Midbrain (tissue), 1 donor: Measurements from ENCODE around the gene LRTM2.
"Not testable (repeated sequence)": the region's sequence is repeated elsewhere in the genome, so short reads cannot be mapped to it uniquely, and the experiment has no call there.

Source experiments
- DNase-seq: peaks from one replicate; lab custom pipeline; 2025; lab: John Stamatoyannopoulos, UW

LRTM2 gene

DNA sequence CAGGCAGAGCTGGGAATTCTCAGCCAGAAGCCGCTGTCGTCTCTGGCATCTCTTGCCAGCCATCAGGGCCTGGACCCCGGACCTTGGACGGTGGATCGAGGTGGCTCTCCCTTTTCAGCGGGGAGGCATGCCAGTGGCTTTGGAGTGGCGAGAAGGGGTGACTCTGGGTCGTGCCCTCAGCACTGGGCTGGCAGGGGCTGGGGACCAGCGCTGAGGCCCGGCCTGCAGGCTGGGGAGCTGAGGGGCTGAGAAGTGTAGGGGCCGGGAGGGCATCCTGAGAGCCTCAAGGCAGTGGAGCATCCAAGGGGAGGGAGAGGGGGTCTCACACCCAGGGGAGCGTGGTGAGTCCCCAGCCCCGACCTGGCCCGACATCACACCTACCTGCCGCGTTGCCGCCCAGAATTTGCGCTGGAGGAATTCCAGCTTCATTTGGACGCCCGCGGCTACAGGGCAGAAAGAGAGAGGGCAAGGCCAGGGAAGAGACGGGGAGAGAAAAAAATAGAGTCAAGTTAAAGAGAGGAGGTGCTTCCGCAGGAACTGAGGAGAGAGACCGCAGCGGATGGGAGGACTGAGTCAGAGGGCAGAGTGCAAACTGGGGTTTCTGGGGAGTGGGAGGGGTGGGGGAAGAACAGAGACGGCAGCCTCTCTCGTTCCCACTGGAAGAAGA, 9.0 kb upstream of the LRTM2 start:
- no peak for DNase-seq

DNA sequence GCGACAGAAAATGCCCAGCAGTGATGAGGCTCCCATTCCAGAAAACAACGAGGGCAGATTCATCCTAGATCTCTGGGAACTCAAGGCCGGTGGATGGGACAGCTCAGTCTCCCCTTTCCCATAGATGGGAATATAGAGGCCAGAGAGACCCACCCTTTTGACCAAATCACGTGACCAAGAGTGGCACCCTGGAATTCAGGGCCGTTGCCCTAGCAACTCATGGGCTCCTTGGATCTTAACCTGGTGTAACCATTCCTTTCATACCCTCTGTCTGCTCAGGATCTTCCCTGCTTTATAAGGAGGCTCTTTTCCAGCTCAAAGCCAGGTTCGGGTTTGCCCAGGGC, 8.4 kb upstream of the LRTM2 start:
- no peak for DNase-seq

DNA sequence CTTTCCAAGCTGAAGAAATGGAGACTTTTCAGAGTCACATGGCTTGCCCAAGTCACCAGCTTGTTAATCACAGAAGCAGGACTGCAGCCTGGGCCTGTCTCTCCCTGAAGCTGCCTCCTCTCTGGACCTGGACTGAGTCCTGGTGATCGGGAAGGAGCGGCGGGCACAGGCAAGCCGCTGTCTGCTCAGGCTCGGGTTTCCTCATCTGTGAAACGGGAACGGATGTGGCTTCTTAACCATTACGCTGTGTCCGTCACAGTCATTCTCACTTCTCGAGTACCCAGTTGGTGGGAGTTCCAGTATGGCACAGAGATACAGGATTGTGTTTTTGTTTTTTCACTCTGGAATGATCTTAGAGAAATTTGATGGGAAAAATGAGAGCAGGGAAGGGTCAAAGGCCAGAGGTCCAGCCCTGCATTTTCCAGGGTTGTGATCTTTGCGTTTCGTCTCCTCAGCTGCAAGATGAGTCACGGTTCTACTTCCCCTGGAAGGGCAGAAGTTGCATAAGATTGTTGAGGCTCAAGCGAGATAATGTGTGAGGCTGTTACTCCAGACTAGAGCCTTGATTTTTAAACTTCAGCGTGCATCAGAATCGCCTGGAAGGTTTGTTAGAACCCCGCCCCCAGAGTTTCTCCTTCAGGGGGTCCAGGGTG, 7.6 kb upstream of the LRTM2 start:
- no peak for DNase-seq

DNA sequence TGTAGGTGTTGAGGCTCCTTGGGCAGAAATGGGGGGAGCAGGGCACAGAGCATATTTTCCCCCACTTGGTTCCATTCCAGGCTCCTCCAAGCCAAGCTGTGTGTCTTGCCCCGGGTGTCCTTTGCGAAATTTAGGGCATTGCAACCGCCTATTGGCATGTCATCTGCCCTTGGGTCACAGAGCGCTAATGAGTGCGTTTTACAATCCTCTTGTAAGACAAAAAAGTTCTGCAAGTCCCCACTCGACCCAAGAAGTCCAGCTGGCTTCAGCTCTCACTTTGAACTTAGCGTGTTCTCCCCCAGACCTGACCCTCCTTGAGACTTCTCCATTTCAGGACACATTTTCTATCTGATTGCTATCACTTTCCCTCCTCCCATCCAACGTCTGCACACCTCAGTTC, 6.1 kb upstream of the LRTM2 start:
- no peak for DNase-seq

DNA sequence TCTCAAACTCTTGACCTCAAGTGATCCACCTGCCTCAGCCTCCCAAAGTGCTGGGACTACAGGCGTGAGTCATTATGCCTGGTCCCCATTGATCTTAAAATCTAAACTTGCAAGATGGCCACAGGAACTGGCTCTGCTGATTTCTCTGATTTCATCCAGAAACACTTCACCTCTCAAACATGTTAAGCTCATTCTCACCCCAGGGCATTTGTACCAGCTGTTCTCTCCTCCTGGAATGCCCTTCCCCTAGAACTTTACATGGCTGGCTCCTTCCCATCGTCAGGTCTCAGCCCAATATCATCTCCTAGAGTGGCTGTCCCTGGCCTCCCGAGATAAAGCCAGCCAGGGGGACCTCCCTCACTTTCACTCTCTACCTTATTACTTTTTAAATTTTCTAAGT, 5.3 kb upstream of the LRTM2 start:
- no peak for DNase-seq

DNA sequence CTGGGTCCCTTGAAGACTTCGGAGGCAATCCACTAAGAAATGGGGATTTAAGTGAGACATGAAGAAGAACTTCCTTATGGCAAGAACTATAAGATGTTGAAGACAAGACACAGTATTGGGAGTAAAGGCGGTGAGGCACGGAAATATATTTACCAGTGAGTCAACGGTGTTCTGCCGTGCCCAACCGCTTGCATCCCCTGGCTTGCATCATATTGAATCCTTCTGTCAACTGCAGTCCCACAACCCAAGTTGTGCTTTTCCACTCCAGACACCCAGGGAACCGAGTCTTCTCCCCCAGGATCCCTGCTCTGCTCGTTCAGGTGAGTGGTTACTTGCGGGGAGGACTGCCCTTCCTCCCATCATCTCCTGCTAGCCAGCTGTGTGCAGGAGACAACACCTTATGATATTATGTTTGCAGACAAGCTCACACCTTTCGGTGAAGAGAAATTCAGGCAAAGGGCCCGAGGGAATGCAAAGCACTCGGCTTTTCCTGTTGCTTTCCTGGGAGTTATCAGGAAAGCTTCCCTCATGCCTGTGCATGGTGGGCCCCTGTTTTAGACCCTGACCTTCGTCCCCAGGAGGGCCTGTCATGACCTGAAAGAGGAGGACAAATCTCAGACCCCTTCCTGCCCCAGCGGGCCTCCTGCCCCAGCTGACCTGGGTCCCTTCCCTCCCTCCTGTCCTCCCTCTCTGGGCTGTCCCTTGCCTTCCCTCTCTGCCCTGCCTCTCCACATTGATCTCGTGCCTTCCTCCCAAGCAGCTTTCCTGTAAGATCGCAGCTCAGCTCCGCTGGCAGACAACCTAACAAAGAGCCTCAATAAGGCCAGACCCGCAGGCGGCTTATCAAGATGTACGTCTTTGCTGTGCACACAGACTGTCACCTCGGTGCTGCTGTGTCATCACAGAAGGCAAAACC, 4.3 kb upstream of the LRTM2 start:
- DNase-seq = no peak

DNA sequence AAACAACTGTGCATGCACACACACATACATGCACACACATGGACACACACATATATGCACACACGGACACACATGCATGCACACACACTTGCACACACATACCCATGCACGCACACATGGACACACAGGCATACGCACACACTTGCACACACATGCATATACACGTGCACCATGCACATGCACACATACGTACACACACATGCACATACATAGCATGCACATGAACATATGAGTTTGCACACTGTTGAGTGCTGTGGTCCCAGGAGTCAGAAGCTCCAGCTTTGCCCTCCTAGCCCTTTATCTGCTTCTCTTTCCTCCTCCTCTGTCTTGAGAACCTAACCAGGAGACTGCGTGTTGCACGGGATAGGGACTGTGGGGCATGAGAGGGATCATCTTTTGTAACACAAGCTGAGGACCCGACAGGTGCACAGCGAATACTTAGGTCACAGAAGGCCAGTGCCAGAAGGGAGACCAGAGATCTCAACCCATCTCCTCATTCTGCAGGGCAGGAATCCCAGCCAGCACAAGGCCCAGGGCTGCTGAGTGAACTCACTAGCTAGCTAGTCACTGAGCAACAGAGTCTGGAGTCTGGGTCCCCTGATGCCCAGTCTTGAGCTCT, 3.5 kb upstream of the LRTM2 start:
- DNase-seq = no peak

DNA sequence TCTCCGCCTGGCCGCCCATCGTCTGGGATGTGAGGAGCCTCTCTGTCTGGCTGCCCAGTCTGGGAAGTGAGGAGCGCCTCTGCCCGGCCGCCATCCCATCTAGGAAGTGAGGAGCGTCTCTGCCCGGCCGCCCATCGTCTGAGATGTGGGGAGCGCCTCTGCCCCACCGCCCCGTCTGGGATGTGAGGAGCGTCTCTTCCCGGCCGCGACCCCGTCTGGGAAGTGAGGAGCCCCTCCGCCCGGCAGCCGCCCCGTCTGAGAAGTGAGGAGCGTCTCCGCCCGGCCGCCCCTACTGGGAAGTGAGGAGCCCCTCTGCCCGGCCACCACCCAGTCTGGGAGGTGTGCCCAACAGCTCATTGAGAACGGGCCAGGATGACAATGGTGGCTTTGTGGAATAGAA, 2.4 kb upstream of the LRTM2 start:
- not testable (repeated sequence) for DNase-seq

DNA sequence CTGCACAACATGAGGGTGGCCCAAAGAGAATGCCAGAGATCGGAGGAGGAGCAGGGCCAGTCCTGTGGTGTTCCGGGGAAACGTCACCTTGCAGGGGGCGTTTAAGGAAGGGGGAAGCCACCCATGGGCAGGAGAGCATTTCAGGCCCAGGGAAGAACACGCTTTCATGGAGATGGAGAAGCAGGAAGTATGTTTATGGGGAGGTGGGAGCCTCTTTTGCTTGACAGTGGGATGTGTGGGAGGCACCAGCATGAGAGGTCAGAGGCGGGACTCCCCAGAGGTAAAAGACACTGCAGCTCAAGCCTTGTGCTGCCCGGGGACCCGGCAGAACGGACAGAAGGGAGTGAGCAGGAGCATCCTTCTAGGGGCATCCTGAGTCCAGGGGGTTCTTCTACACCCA, 1.3 kb upstream of the LRTM2 start:
- DNase-seq = no peak

DNA sequence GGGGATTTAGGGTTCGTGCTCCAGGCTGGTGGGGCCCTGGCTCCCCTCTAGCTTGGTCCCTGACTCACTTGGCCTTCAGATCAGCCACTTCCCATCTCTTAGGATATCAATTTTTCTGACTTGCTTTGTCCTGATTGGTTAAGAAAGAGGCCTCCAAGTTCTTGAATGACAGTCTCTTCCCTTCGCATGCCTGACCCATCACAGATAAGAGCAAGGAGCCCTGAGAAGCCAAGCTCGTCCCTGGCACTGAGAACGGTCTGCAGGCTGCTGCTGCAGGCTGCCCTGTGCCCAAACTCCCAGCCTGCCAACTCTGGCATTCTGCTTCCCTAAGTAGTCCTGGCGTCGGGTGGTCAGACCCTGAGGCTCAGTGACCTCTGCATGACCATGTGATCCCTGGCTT, 794 bp upstream of the LRTM2 start:
- no peak for DNase-seq

DNA sequence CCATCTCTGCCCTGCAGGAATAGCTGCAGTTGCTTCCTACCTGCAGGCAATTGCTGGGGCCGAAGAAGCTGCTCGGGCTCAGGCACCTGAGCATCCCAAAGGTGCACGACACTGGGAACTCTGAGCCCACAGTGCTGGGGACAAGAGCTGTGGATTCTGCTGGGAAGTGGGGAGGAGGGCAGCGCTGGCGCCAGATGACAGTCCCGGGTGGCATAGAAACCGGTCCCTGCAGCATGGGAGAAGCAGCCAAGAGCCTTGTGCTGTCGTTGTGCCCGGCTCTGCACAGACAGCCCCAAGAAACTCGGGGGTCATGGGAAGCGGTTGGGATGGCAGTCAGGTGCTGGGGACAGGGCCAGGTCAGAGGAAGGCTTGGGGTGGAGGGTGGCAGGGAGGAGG, 529 bp downstream of the LRTM2 start:
- DNase-seq = no peak

DNA sequence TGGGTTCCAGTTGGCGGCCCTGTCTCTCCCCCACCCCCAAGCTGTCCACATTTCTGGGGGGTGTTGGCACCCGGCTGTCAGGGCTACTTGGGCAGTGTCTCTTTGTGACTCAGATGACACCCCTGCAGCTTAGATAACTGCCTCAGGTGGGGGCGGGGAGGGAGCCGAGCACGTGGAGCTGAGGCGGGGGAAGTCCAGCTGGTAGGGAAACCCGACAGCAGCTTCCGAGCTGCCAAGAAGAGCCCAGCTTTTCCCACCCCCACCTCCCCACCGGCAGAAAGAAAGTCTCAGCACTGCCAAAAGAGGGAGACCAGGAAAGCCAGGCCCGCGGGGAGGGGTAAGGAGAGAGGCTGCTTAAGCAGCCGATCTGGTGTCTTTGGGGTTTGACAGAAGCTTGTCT, 1.4 kb downstream of the LRTM2 start:
- DNase-seq = no peak

DNA sequence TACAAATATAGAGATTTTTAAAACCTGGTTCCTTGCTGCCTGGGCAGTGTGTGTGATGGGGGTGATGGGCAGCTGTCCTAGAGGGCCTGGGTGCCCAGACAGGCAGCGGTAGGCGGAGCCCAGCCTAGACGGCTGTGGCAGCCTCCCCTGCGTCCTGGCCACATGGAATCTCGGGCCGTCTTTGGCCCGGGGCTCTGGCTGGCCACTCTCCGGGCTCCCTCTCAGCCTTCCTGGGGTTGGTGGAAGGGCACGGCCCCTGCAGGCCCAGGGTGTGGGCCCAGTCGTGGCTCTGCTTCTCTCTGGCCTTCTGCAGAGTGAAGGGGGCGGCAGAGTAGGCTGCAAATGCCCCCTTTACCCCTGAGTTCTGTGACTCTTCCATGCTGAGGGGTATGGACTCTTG, 2.3 kb downstream of the LRTM2 start:
- no peak for DNase-seq

DNA sequence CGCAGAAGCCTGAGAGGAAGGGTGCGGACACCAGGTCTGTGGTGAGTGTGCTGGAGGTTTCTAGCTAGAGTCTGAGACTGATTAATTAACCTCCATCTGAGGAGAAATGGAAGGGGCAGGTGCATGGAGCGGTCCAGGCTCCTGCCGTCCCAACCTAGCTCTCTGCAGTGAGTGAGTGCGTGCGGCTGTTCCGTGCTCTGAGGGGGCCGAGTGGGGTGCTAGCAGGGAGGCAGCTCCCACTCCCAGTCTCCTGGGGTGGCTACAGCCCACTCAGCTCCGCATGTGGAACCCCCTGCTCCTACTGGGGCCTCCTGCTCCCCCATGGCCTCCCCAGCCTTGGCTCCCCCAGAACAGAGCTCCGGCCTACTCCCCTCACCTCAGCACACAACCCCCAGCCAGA, 2.9 kb downstream of the LRTM2 start:
- no peak for DNase-seq

DNA sequence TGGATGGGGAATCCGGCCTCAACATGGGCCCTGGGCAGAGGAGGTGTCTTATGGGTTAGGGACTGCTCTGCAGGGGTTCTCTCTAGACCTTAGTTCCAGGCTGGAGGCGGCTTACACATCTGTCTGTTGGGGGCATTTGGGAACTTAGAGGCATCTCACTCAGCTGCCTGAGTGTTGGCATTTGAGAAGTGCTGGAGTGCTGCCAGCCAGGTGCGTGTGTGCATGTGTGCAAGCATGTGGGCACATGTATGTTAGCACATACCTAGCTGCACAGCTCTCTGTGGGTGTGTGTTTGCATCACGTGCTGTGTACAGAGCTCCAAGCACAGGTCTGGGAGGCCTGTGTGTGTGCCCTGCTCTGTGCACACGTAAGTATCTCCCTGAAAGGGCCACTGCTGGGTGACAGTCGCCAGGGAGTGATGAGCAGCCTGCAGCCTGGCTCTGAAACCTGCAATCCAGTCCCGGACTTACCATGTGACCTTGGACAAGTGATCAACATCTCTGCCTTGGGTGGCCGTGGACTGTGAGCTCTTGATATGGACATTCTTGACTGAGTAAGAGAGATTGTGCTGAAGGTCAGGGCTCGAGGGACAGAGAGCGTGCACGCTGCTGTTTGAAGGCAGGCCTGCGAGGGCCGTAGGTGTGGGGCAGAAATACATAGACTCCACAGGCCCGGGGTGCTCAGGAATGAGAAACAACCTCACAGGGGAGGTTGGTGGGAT, 5.2 kb downstream of the LRTM2 start:
- DNase-seq = no peak

DNA sequence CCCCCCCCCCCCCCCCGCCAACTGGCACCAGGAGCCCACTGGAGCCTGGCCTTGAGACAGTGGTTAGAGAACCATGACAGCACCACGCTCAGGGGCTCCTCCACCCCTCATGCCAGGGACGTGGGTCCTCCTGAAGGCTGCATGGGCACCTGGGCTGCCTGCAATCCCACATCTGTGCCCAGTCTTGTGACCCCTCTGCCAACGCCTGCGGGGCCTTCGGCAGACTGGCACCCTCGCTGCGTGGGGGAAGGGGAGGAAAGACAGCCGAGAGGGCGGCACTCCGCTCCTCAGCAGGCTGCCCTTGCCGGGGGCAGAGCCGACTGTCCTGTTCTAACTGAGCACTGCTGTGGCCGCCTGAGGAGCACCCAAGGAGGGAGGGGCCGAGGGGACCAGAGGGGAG, 6.0 kb downstream of the LRTM2 start:
- no peak for DNase-seq

DNA sequence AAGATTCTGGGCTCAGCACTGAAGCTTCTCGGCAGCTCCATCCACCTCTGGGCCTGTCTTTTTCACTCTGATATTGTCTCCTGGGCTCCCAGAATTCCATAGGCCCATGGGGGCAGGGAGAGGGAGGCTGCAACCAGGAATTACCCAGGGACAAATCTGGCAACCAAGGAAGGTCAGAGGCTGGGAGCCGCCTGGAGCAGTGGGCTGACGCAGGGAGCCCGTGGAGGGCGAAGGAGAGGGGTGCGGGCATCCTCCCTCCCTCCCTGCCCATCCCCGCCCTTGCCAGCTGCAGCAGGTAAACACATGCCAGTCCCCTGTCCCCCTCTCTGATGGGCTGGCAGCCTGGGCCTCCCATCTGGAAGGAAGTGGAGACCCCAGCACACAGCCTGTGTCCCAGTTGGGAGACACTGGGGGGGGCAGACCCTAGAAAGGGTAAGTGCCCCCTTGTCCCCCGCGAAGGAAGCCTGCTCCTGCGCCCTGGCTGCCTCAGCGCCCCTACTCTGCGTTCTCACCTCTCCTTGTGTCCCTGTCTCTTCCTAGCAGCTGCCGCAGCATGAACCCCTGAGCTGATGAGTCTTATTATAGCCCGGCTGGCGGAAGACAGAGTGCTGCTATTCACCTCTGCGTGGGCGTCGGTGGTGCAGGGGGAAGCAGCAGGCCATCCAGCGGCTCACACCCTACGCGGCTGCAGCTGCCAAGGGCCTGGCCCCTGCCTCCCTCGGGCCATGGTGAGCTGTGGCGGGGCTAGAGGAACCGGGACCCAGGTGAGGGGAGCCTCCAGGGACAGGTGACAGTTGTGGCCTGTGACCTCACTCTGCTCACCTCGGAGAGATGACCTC, 6.7 kb downstream of the LRTM2 start:
- no peak for DNase-seq

DNA sequence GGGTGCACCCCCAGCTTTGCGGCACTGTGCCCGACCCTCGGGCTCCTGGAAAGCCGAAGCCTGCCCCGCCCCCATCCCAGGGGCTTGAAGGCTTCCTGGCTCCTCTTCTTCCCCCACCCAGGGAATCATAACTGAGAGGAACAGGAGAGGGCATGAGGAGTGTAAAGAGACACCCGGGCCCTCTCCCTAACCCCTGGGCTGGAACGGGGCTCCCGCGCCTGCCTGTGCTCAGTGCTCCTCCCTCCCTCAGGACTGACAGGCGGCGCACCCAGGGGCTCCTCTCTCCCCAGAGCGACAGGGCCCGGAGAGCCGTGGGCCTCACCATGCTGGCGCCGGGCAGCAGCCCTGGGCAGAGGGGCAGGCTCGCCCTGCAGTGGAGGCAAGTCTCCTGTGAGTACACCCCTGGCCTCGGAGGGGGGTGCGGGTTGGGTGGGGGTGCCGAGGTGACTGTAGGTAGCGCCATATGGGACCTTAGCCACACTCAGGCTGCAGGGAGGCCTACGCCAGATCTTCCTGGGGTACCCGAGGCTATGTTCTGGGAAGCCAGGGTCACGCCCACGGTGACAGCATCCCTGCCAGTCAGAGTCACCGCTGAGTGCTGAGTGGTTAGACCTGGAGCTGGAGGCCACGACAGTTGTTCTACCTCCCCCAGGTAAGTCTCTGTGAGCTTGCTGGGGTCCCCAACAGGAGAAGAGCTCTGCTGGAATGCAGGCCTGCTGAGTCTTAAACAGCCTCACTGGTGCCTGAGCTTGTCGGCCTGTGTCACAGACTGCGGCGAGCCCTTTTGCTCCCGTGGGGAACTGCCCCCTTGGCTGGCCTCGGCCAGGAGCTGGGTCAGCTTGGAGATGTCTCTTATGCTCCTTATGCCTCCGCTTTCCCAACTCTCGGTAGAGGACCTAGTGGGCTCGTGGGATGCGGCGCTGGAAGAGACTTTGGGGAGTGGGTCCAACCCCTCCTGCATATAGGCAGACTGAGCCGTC, 7.8 kb downstream of the LRTM2 start:
- no peak for DNase-seq

DNA sequence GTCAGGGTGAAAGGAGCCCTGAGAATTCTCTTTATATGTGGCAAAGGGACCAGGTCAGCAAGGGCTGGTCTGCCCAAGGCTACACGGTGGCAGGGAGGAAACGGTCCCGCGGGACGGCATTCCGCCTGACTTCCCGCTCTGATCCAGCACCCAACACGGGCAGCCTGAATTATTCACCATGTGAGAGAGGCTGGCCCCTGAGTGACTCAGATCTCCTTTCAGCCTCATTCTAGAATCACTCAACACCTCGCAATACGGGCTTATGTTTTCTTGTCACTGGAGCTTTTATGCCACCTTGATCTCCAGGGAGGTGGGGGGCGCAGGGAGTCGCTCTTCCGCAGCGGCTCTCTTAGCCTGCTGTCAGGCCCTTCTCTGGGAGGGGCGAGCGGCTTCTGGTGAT, 8.5 kb downstream of the LRTM2 start:
- no peak for DNase-seq

DNA sequence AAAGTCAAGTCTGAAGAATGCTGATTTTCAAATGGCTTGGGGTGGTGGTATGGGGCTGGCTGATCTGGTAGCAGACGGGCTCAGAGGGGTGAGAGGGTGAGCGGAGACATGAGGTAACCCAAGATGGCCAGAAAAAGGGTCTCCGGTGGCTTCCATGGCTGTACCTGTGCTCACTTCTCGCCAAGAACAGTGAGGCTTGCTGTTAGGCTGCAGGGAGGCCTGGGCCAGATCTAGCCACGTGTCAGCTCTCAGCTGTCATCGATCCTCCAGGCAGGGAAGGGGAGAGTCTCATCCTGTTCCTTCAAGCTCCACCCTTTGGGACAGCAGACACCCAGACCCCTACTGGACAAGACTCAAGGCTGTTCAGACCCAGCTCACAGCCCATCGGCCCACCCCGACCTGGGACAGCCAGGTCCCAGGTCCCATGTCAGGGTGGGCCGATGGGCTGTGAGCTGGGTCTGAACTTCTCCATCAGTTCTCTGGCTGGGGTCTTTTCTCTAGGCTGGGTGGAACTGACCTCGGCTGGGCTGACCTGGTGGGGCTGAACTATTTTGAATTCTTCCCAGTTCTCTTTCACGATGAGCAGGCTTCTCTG, 9.0 kb downstream of the LRTM2 start:
- DNase-seq = no peak
